Esophagus muscularis mucosa (tissue), 4 donors: ENCODE data around the gene EPHA4. TPM values are rescaled to one million over a fixed set of nuclear protein-coding genes. Genes with fewer than 3 reads are reported as not detected.

Experiments
- DNase-seq: peaks from one replicate; pipeline ENCODE4 v3.0.0-alpha.2; 2017; ENCODE audit errors: extremely low spot score
- H3K27ac ChIP-seq, 4 donors: fragments of 200-600 bp; sonication (generic); replicated peaks in 1 of 4; 1 replicate in 3 of 4; 2 replicates in 1 of 4; pipeline ENCODE4 v1.5.1; 2016 to 2019; ENCODE audit warnings: mild to moderate bottlenecking in 1 of 4
- H3K27me3 ChIP-seq, 4 donors: fragments of 200-600 bp; sonication (generic); one replicate each; pipeline versions ENCODE4 v1.5.1 to v1.6.0; 2016 to 2019
- H3K36me3 ChIP-seq, 4 donors: fragments of 200-600 bp; sonication (generic); one replicate each; pipeline ENCODE4 v1.5.1; 2016 to 2019
- H3K4me1 ChIP-seq, 4 donors: fragments of 200-600 bp; sonication (generic); one replicate each; pipeline ENCODE4 v1.5.1; 2016 to 2019
- H3K4me3 ChIP-seq, 4 donors: fragments of 200-600 bp; sonication (generic); 1 replicate in 2 of 4; 2 replicates in 2 of 4; pipeline ENCODE4 v1.5.1; 2016 to 2019; ENCODE audit warnings: mild to moderate bottlenecking in 4 of 4, moderate library complexity in 1 of 4
- H3K9me3 ChIP-seq, 4 donors: fragments of 200-600 bp; sonication (generic); 1 replicate in 3 of 4; 2 replicates in 1 of 4; pipeline ENCODE4 v1.5.1; 2016 to 2019
- CTCF ChIP-seq, 3 experiments: fragments of 200-600 bp in 2 of 3; fragments of 450-650 bp in 1 of 3; sonication (generic) in 2 of 3; IDR thresholded peaks; one replicate each; pipeline ENCODE4 v1.5.1; 2017 to 2019; ENCODE audit warnings: antibody characterized with exemption in 3 of 3, mild to moderate bottlenecking in 2 of 3, moderate library complexity in 1 of 3
- EP300 ChIP-seq: sonication (generic); formaldehyde crosslinking; IDR thresholded peaks from one replicate; pipeline ENCODE4 v1.6.1; 2017; ENCODE audit warnings: antibody characterized with exemption
- POLR2A ChIP-seq: fragments of 450-650 bp; IDR thresholded peaks from one replicate; pipeline ENCODE4 v1.6.1; 2017; ENCODE audit warnings: antibody characterized with exemption, moderate library complexity, mild to moderate bottlenecking, low read depth
- POLR2AphosphoS5 ChIP-seq, 2 donors: sonication (generic); formaldehyde crosslinking; IDR thresholded peaks; one replicate each; pipeline ENCODE4 v1.6.1; 2017; ENCODE audit warnings: antibody characterized with exemption in 2 of 2
- WGBS: methylation state at CpG from one replicate; pipeline ENCODE4 v1.1.5; 2018; 5-methylcytosine and 5-hydroxymethylcytosine counted together
- intact Hi-C: fragments of 100-400 bp; cut with DNase I; formaldehyde crosslinking; loops from one replicate; pipeline ENCODE4 v1.15.1; 2023
- total RNA-seq, 4 donors: library from RNA; depleted of rRNA; stranded (reverse); fragments of >200 nt; gene quantifications; one replicate each; pipeline versions ENCODE4 v1.1.0 to v1.2.1, GENCODE V29; 2016

Gene EPHA4
- total RNA-seq, 4 donors from 2014 or later = 15.4 to 25.9 (median 20.2) TPM

- H3K36me3 ChIP-seq = no peaks in the 10 kb centered on the region
- no peak overlapping the region for H3K27ac ChIP-seq
- no peak for DNase-seq
- 77% methylated on average over 8 of the region's 8 CpGs for WGBS
- no peaks in the 10 kb centered on the region for H3K9me3 ChIP-seq
- H3K4me3 ChIP-seq = no peak overlapping the region
- intact Hi-C loops = no loop called here
- TF ChIP-seq POLR2AphosphoS5 (IDR thresholded peaks at IDR 0.05) = no peak
- no peak for TF ChIP-seq EP300
- no peak for TF ChIP-seq POLR2A
- TF ChIP-seq CTCF (IDR thresholded peaks at IDR 0.05) = no peak
- no peaks in the 10 kb centered on the region for H3K4me1 ChIP-seq
- no peaks in the 10 kb centered on the region for H3K27me3 ChIP-seq
These were observed 69.7 kb downstream of the EPHA4 start for GRCh38 chr2:221502270-221503010.

- 64% methylated on average over 4 of the region's 4 CpGs for WGBS
- DNase-seq = no peak
- H3K4me3 ChIP-seq = no peak overlapping the region
- H3K9me3 ChIP-seq = no peaks in the 10 kb centered on the region
- no peaks in the 10 kb centered on the region for H3K27me3 ChIP-seq
- TF ChIP-seq POLR2AphosphoS5 (IDR thresholded peaks at IDR 0.05) = no peak
- TF ChIP-seq POLR2A = no peak
- TF ChIP-seq CTCF (IDR thresholded peaks at IDR 0.05) = no peak
- no peaks in the 10 kb centered on the region for H3K4me1 ChIP-seq
- H3K36me3 ChIP-seq = no peaks in the 10 kb centered on the region
- H3K27ac ChIP-seq = no peak overlapping the region
- intact Hi-C loops = no loop called here
These were observed 70.2 kb downstream of the EPHA4 start for GRCh38 chr2:221501883-221502269.

GRCh38 chr2:221501210-221501882 lies 70.8 kb downstream of the EPHA4 start:
- H3K4me1 ChIP-seq = no peaks in the 10 kb centered on the region
- no peak for DNase-seq
- H3K27me3 ChIP-seq = no peaks in the 10 kb centered on the region
- no peaks in the 10 kb centered on the region for H3K36me3 ChIP-seq
- no peak for TF ChIP-seq CTCF (IDR thresholded peaks at IDR 0.05)
- no peak for TF ChIP-seq POLR2A
- TF ChIP-seq EP300 = no peak
- TF ChIP-seq POLR2AphosphoS5 (IDR thresholded peaks at IDR 0.05) = no peak
- intact Hi-C loops = no loop called here
- H3K4me3 ChIP-seq = no peak overlapping the region
- H3K27ac ChIP-seq = no peak overlapping the region
- no peaks in the 10 kb centered on the region for H3K9me3 ChIP-seq
- 76% methylated on average over 10 of the region's 10 CpGs for WGBS

GRCh38 chr2:221500501-221501209 lies 71.4 kb downstream of the EPHA4 start:
- intact Hi-C loops = no loop called here
- H3K4me1 ChIP-seq = no peaks in the 10 kb centered on the region
- H3K4me3 ChIP-seq = no peak overlapping the region
- no peak for TF ChIP-seq EP300
- no peak for TF ChIP-seq POLR2AphosphoS5 (IDR thresholded peaks at IDR 0.05)
- no peak for TF ChIP-seq CTCF (IDR thresholded peaks at IDR 0.05)
- no peak for TF ChIP-seq POLR2A
- no peak overlapping the region for H3K27ac ChIP-seq
- DNase-seq = no peak
- H3K9me3 ChIP-seq = no peaks in the 10 kb centered on the region
- H3K27me3 ChIP-seq = no peaks in the 10 kb centered on the region
- no peaks in the 10 kb centered on the region for H3K36me3 ChIP-seq
- WGBS = 87% methylated on average over 6 of the region's 6 CpGs
